Measurements from ENCODE around the gene PMFBP1. TPM values are rescaled to one million over a fixed set of nuclear protein-coding genes. Genes with fewer than 3 reads are reported as not detected.

The PMFBP1 gene, protein sequence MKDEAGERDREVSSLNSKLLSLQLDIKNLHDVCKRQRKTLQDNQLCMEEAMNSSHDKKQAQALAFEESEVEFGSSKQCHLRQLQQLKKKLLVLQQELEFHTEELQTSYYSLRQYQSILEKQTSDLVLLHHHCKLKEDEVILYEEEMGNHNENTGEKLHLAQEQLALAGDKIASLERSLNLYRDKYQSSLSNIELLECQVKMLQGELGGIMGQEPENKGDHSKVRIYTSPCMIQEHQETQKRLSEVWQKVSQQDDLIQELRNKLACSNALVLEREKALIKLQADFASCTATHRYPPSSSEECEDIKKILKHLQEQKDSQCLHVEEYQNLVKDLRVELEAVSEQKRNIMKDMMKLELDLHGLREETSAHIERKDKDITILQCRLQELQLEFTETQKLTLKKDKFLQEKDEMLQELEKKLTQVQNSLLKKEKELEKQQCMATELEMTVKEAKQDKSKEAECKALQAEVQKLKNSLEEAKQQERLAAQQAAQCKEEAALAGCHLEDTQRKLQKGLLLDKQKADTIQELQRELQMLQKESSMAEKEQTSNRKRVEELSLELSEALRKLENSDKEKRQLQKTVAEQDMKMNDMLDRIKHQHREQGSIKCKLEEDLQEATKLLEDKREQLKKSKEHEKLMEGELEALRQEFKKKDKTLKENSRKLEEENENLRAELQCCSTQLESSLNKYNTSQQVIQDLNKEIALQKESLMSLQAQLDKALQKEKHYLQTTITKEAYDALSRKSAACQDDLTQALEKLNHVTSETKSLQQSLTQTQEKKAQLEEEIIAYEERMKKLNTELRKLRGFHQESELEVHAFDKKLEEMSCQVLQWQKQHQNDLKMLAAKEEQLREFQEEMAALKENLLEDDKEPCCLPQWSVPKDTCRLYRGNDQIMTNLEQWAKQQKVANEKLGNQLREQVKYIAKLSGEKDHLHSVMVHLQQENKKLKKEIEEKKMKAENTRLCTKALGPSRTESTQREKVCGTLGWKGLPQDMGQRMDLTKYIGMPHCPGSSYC
- total RNA-seq (ENCODE audit: unreplicated experiment): 0.38 TPM
- long read RNA-seq: 0 reads

DNA sequence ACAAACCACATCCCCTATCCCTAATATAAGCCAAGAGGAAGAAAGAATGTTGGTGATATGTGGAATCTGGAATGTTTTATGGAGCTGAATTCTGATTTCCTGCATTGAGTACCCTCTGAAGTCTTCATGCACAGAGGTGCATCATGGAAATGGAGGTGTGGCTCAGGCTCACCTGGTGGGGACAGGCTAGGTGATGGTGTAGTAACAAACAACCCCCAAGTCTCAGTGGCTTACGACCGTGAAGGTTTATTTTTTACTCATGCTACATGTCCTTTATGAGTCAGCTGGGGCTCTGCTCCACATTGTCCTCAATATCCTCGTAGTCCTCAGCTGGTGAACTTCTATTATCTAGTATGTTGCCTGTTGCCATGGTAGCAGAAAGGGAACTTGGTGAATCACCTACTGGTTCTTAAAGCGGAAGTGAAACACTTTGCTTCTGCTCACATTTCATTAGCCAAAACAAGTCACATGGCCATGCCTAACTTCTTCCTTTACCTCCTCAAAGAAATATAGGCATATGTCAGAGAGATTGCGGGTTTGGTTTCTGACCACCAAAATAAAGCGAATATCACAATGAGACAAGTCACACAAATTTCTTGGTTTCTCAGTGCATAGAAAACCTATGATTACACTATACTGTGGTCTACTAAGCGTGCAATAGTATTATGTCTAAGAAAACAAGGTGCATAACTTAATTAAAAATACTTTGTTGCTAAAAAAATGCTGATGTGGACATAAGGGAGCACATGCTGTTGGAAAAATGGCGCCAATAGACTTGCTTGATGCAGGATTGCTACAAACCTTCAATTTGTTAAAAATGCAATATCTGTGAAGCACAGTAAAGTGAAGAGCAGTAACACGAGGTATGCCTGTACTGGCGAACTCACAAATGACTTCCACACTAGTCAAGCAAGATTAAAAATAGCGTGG, at the start of gene PMFBP1:
Gene PMFBP1, minus strand, starts transcription at position 51 of the 930 bp plus-strand sequence. CDS start 947 bp downstream, outside the sequence.
- Mint-ChIP-seq H3K27me3 (ENCODE audit: unreplicated experiment) (no peaks in the 10 kb centered on the region), H3K36me3 (ENCODE audit: low read depth, unreplicated experiment) (no peaks in the 10 kb centered on the region), H3K9me3 (ENCODE audit: unreplicated experiment) (no peaks in the 10 kb centered on the region), H3K4me3 (ENCODE audit: unreplicated experiment) (no peak within 1 kb of the TSS), H3K27ac (ENCODE audit: unreplicated experiment) (no peak within 1 kb of the TSS), H3K4me1 (ENCODE audit: unreplicated experiment) (no peaks in the 10 kb centered on the region)
- no peak for DNase-seq (ENCODE audit: low spot score)
- TF ChIP-seq, protein P1, sequence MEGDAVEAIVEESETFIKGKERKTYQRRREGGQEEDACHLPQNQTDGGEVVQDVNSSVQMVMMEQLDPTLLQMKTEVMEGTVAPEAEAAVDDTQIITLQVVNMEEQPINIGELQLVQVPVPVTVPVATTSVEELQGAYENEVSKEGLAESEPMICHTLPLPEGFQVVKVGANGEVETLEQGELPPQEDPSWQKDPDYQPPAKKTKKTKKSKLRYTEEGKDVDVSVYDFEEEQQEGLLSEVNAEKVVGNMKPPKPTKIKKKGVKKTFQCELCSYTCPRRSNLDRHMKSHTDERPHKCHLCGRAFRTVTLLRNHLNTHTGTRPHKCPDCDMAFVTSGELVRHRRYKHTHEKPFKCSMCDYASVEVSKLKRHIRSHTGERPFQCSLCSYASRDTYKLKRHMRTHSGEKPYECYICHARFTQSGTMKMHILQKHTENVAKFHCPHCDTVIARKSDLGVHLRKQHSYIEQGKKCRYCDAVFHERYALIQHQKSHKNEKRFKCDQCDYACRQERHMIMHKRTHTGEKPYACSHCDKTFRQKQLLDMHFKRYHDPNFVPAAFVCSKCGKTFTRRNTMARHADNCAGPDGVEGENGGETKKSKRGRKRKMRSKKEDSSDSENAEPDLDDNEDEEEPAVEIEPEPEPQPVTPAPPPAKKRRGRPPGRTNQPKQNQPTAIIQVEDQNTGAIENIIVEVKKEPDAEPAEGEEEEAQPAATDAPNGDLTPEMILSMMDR (IDR thresholded peaks at IDR 0.05; ENCODE audit: unreplicated experiment): no peak

DNA sequence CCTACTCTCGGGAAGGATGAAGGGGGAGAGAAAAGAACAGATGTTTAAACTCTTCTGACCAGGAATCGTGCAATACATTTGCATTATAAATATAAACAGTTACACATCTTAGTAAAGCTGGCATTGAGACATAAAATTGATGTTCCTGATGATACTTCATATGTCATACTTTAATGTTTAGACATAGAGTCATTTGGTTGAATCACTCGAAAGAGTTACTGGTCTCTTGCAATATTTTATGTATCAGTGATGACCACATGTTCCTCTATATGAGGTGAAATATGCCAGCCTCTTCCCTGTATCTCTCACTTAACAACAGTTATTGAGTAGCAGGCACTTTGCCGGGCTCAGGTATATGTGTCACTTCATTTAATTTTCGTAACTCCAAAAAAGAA, 49.7 kb upstream of the PMFBP1 start:
- Mint-ChIP-seq H3K27ac (ENCODE audit: unreplicated experiment) (no peak overlapping the region), H3K9me3 (ENCODE audit: unreplicated experiment) (no peaks in the 10 kb centered on the region)

DNA sequence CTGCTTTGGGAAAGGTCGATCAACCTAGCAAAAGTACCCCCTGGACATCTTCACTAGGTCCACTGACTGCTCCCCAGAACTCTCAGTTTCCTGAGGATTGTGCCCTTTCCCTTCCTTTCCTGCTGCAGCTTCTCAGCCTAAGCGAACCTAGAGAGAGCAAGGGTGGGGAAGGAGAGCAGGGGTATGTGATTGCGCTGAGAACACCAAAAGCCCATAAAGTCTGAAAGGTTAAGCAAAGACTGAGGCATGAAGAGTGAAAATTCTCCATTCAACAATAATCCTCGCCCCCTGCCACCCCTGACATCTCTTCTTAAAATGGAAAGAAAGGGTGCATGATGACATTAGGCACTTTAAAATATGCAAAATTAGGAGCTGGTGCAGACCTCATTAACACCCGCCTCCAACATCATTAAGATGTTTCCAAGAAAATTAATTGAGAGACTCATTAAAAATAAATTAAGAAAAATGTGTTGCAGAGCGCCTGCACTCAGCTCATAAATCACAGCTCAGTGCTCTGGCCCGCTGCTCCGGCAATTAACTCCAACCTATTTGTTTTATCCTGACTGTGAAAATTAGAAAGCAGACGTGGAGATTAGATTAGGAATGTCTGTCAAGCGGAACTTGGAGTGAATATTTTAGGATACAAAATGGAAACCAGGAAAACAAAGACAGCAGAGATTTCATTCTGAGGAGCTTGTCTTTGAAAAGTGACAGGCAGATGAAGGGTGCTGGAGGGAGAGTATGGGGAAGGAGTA, 49.1 kb upstream of the PMFBP1 start:
- H3K27me3 Mint-ChIP-seq (ENCODE audit: unreplicated experiment): no peaks in the 10 kb centered on the region
- no peak for DNase-seq (ENCODE audit: low spot score)
- H3K36me3 Mint-ChIP-seq (ENCODE audit: low read depth, unreplicated experiment): no peaks in the 10 kb centered on the region
- TF ChIP-seq, protein P1 (IDR thresholded peaks at IDR 0.05; ENCODE audit: unreplicated experiment): no peak
- no peaks in the 10 kb centered on the region for H3K9me3 Mint-ChIP-seq (ENCODE audit: unreplicated experiment)
- no peaks in the 10 kb centered on the region for H3K4me1 Mint-ChIP-seq (ENCODE audit: unreplicated experiment)
- H3K27ac Mint-ChIP-seq (ENCODE audit: unreplicated experiment): no peak overlapping the region
- H3K4me3 Mint-ChIP-seq (ENCODE audit: unreplicated experiment): no peak overlapping the region

More for the DNA sequence above, 49.7 kb upstream of the PMFBP1 start:
- Mint-ChIP-seq H3K27me3 (ENCODE audit: unreplicated experiment) (no peaks in the 10 kb centered on the region), H3K36me3 (ENCODE audit: low read depth, unreplicated experiment) (no peaks in the 10 kb centered on the region), H3K4me3 (ENCODE audit: unreplicated experiment) (no peak overlapping the region), H3K4me1 (ENCODE audit: unreplicated experiment) (no peaks in the 10 kb centered on the region)
- TF ChIP-seq, protein P1 (IDR thresholded peaks at IDR 0.05; ENCODE audit: unreplicated experiment): no peak
- DNase-seq (ENCODE audit: low spot score): no peak

DNA sequence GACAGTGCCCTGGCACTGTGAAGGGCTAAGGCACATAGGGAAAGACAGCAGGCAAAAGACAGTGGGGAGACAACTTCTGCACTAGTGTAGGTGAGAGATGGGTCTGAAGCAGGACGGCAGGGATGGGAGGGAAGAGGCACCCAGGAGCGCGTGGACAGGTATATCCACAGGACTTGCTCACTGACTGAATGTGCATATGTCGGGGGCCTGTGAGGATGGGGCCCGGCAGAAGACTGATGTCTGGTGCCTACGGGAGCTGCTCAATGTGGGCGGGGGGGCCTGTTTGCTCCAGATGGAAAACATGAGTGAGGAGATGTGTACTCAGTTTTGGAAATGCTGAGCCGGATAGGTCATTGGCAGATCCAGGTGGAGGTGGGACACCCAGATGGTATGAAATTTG, 47.3 kb upstream of the PMFBP1 start:
- no peaks in the 10 kb centered on the region for H3K27me3 Mint-ChIP-seq (ENCODE audit: unreplicated experiment)
- no peaks in the 10 kb centered on the region for H3K36me3 Mint-ChIP-seq (ENCODE audit: low read depth, unreplicated experiment)
- no peak for DNase-seq (ENCODE audit: low spot score)
- no peaks in the 10 kb centered on the region for H3K9me3 Mint-ChIP-seq (ENCODE audit: unreplicated experiment)
- no peaks in the 10 kb centered on the region for H3K4me1 Mint-ChIP-seq (ENCODE audit: unreplicated experiment)
- no peak overlapping the region for H3K27ac Mint-ChIP-seq (ENCODE audit: unreplicated experiment)
- H3K4me3 Mint-ChIP-seq (ENCODE audit: unreplicated experiment): no peak overlapping the region
- TF ChIP-seq, protein P1 (IDR thresholded peaks at IDR 0.05; ENCODE audit: unreplicated experiment): no peak
